ENCODE results near the gene PCGF3. TPM values are rescaled to one million over a fixed set of nuclear protein-coding genes. Genes with fewer than 3 reads are reported as not detected.
"Not testable (repeated sequence)": the region's sequence is repeated elsewhere in the genome, so short reads cannot be mapped to it uniquely, and the experiment has no call there.

PCGF3 gene
- total RNA-seq, 4 donors from 2014 or later: 17.7 to 80.6 (median 53.4) TPM

- TF ChIP-seq CTCF (IDR thresholded peaks at IDR 0.05): no peak
- TF ChIP-seq POLR2A (IDR thresholded peaks at IDR 0.05): no peak
- Histone ChIP-seq H3K27ac (no peak overlapping the region), H3K27me3 (no peaks in the 10 kb centered on the region), H3K4me3 (no peak overlapping the region), H3K36me3 (no peaks in the 10 kb centered on the region), H3K4me1 (no peaks in the 10 kb centered on the region), H3K9me3 (no peaks in the 10 kb centered on the region)
- DNase-seq: no peak
- intact Hi-C loops (cut with DNase I; ENCODE audit: low total_unique reads): no loop called here
Observed at GRCh38 chr4:749698-750666, 44.4 kb downstream of the PCGF3 start.

DNA sequence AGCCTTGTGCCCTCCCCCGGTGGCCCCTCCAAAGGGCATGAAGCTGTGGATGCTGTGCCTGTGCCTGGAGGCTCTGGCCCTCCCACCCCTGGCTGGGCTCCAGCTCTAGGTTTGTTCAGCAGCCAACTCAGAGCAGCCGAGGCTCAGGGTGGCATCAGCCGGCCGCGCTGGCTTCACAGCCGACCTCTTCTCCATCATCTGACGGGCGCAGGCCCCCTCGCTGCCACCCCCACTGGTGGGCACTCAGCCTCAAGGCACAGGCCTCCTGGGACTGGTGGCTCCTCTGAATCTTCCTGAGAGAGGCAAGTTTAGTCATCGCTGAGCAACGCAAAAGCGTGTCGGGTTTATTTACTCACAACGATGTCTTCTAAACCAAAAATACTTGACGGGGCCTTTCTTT is 46.0 kb downstream of the PCGF3 start:
- no peak for DNase-seq
- intact Hi-C loops (cut with DNase I; ENCODE audit: low total_unique reads): no loop called here
- H3K27ac ChIP-seq: no peak overlapping the region
- H3K9me3 ChIP-seq: no peaks in the 10 kb centered on the region
- no peaks in the 10 kb centered on the region for H3K4me1 ChIP-seq
- no peak overlapping the region for H3K4me3 ChIP-seq
- H3K27me3 ChIP-seq: no peaks in the 10 kb centered on the region
- H3K36me3 ChIP-seq: no peaks in the 10 kb centered on the region
- TF ChIP-seq POLR2A (IDR thresholded peaks at IDR 0.05): no peak
- no peak for TF ChIP-seq CTCF (IDR thresholded peaks at IDR 0.05)

DNA sequence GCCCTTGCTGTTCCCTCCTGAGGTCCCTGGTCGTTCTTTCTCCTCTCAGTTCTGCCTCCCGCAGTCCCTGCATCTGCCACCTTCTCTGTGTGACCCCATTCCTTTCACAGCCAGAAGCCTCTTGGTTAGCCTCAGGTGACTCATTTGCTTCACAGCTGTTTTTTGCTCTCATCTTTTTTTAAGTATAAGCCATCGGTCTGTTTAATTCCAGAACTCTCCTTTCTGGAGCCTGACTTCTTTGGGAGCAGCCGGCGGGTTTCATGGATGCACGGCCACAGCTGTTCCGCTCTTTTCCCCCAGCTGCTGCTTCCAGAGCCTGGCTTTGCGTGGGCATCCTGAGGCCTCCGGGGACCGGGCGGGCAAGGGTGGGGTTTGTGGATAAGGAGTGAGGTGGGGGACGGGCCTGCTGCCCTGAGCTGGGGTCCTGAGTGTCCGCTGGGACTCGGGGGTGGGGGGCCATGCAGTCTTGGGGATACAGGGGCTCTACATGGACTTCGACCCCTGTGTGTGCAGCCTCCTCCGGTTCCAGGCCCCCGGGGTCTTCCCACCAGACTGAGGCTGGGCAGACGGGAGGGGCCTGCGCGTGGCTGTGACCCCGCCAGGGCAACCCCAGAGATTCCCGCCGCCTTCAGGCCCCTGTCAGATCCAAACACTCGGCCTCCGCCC is 46.7 kb downstream of the PCGF3 start:
- Histone ChIP-seq H3K36me3 (no peaks in the 10 kb centered on the region), H3K9me3 (no peaks in the 10 kb centered on the region), H3K4me3 (no peak overlapping the region), H3K27me3 (no peaks in the 10 kb centered on the region), H3K27ac (no peak overlapping the region), H3K4me1 (no peaks in the 10 kb centered on the region)
- intact Hi-C loops (cut with DNase I; ENCODE audit: low total_unique reads): no loop called here
- DNase-seq: no peak
- no peak for TF ChIP-seq CTCF (IDR thresholded peaks at IDR 0.05)
- TF ChIP-seq POLR2A (IDR thresholded peaks at IDR 0.05): no peak

- DNase-seq; H3K4me1 ChIP-seq; H3K9me3 ChIP-seq; intact Hi-C loops (cut with DNase I; ENCODE audit: low total_unique reads); H3K27ac ChIP-seq; H3K27me3 ChIP-seq; H3K36me3 ChIP-seq; H3K4me3 ChIP-seq: not testable (repeated sequence)
Observed at GRCh38 chr4:753186-753585, 47.6 kb downstream of the PCGF3 start.

DNA sequence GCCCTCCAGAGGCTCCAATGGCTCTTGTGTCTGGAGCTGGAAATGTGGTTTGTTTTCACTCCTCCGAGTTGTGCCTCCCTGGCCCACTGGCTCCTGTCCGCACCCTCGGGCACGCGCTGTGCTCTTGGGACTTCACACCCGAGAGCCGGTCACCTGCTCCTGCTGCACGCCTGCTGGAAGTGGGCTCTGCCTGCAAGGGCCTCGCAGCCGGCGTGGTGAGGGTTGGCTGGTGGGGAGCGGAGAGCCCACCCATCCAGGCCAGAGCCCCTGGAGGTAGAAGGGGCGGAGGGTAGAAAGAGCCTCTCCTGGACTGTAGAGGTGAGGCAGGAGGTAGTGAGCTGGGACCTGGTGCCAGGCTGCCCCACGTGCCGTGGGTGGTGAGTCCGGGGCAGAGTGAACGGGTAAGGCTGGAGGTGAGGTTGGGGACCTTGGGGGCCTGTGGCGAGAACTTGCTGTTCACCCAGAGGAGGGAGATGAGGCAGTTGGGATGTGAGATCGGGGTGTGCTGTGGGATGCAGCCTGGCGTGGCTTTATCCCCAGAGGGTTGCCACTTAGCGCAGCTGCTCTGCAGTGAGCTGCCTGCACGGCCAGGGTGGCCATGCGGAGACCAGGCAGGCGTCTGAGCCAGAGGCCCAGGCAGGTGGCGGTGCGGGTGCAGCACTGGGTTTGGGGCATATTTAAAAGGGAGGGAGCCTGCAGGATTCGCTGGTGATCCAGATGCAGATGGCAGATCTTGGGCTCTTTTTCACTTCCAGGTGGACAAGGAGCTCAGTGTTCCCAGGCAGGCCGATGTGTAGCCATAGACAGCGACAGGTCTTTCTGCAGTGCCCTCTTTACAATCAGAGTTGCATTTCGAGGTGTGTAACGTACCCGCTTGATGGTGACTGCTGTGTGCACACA is 48.8 kb downstream of the PCGF3 start:
- Histone ChIP-seq H3K27ac (no peak overlapping the region), H3K9me3 (no peaks in the 10 kb centered on the region), H3K36me3 (no peaks in the 10 kb centered on the region), H3K27me3 (no peaks in the 10 kb centered on the region), H3K4me3 (no peak overlapping the region), H3K4me1 (no peaks in the 10 kb centered on the region)
- TF ChIP-seq CTCF (IDR thresholded peaks at IDR 0.05) (no peak), POLR2A (IDR thresholded peaks at IDR 0.05) (no peak)
- intact Hi-C loops (cut with DNase I; ENCODE audit: low total_unique reads): no loop called here
- no peak for DNase-seq

All from uterus (tissue), 4 donors.